Measurements from ENCODE around the gene GABRB2. TPM values are rescaled to one million over a fixed set of nuclear protein-coding genes. Genes with fewer than 3 reads are reported as not detected.

GABRB2 gene
- total and polyA plus RNA-seq, 4 donors = 0.08 TPM; not detected in 3

DNA sequence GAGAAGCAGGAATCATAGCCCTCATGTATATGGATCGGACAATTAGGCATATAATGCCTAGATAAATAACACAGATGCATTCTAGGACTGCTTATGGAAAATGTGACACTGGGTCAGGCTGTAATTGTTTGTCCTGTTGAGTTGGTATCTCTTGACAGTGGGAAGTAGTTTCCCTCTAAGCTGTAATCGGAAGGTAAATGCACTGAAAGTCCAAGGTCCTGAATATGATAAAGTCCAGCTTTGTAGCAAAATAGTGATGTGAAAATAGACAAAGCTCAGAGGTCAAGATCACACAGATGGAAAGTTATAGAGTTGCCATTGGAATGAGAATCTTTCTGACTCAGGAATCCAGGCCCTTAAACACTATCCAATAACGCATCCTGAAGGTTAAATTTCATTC, 214.2 kb downstream of the GABRB2 start (continued):
- TF ChIP-seq CTCF (IDR thresholded peaks at IDR 0.05; ENCODE audit: low read depth, low read length, missing input control) (no peak), HNF4A (conservative IDR thresholded peaks at IDR 0.05) (no peak)

GRCh38 chr5:161314033-161314432, 232.5 kb downstream of the GABRB2 start:
- 56% methylated on average over 3 of the region's 3 CpGs for WGBS
- no peak overlapping the region for H3K4me3 ChIP-seq (ENCODE audit: low read depth in 1 of 3, low read length in 3 of 3)
- TF ChIP-seq ZBTB33 (IDR thresholded peaks at IDR 0.05) = no peak
- no peak for TF ChIP-seq RXRA (IDR thresholded peaks at IDR 0.05)
- TF ChIP-seq NR2F2 (IDR thresholded peaks at IDR 0.05) = no peak
- no peak for TF ChIP-seq HNF4G (IDR thresholded peaks at IDR 0.05)
- TF ChIP-seq FOXA1 (IDR thresholded peaks at IDR 0.05) = no peak
- TF ChIP-seq JUND (IDR thresholded peaks at IDR 0.05) = no peak
- TF ChIP-seq SP1 (IDR thresholded peaks at IDR 0.05) = no peak
- TF ChIP-seq MAX (IDR thresholded peaks at IDR 0.05) = no peak
- TF ChIP-seq HNF4A (conservative IDR thresholded peaks at IDR 0.05) = no peak
- no peak for TF ChIP-seq TAF1 (conservative IDR thresholded peaks at IDR 0.05)
- no peak for TF ChIP-seq RAD21 (IDR thresholded peaks at IDR 0.05)
- no peaks in the 10 kb centered on the region for H3K36me3 ChIP-seq (ENCODE audit: control insufficient read depth in 4 of 4, insufficient read depth in 3 of 4, low read depth in 1 of 4, low read length in 3 of 4)
- no peaks in the 10 kb centered on the region for H3K9me3 ChIP-seq (ENCODE audit: control insufficient read depth in 4 of 4, low read length in 3 of 4)
- no peak overlapping the region for H3K27ac ChIP-seq (ENCODE audit: low read depth in 1 of 2, low read length in 2 of 2)
- DNase-seq (ENCODE audit: low spot score) = no peak
- peaks cover 0 to 5% (median 0%) of the 10 kb centered on the region in 4 donors for H3K27me3 ChIP-seq (ENCODE audit: control insufficient read depth in 4 of 4, insufficient read depth in 4 of 4, low read length in 3 of 4)
- no peak overlapping the region for H3K9ac ChIP-seq (ENCODE audit: low read depth in 1 of 2, low read length in 2 of 2)
- no peaks in the 10 kb centered on the region for H3K4me1 ChIP-seq (ENCODE audit: control insufficient read depth in 4 of 4, insufficient read depth in 4 of 4, low read length in 3 of 4)

DNA sequence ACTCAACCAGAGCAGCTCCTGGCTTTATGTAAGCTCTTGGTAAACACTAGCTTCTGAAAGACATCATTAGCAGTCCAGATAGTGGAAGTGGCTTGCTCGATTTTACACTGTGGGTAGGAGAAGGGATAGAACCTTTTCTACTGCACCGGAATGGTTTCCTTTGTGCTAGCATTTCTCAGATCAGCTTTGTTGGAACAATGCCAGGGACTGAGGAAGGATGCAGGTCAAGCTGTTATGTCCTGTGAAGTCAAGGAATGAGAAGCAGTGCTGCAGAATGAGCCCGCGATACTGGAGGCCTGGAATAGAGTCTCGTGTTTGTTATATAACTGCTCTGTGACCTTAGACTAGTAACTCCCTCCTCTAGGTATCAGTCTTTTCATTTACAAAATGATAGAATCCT, 233.6 kb downstream of the GABRB2 start:
- no peak for DNase-seq (ENCODE audit: low spot score)
- Histone ChIP-seq H3K27me3 (ENCODE audit: control insufficient read depth in 4 of 4, insufficient read depth in 4 of 4, low read length in 3 of 4) (peaks cover 0 to 5% (median 0%) of the 10 kb centered on the region in 4 donors), H3K4me3 (ENCODE audit: low read depth in 1 of 3, low read length in 3 of 3) (no peak overlapping the region), H3K27ac (ENCODE audit: low read depth in 1 of 2, low read length in 2 of 2) (no peak overlapping the region), H3K9me3 (ENCODE audit: control insufficient read depth in 4 of 4, low read length in 3 of 4) (peaks cover 0 to 6% (median 0%) of the 10 kb centered on the region in 4 donors), H3K36me3 (ENCODE audit: control insufficient read depth in 4 of 4, insufficient read depth in 3 of 4, low read depth in 1 of 4, low read length in 3 of 4) (no peaks in the 10 kb centered on the region), H3K4me1 (ENCODE audit: control insufficient read depth in 4 of 4, insufficient read depth in 4 of 4, low read length in 3 of 4) (no peaks in the 10 kb centered on the region), H3K9ac (ENCODE audit: low read depth in 1 of 2, low read length in 2 of 2) (no peak overlapping the region)
- 52% methylated on average over 5 of the region's 5 CpGs for WGBS
- TF ChIP-seq ZBTB33 (IDR thresholded peaks at IDR 0.05) (no peak), TAF1 (conservative IDR thresholded peaks at IDR 0.05) (no peak), RAD21 (IDR thresholded peaks at IDR 0.05) (no peak), CTCF (IDR thresholded peaks at IDR 0.05; ENCODE audit: low read depth, low read length, missing input control) (no peak), ATF3 (IDR thresholded peaks at IDR 0.05) (no peak), JUND (IDR thresholded peaks at IDR 0.05) (no peak), GABPA (IDR thresholded peaks at IDR 0.05 in 1 of 2, conservative IDR thresholded peaks at IDR 0.05 in 1 of 2) (no peak), MAX (IDR thresholded peaks at IDR 0.05) (no peak), NR2F2 (IDR thresholded peaks at IDR 0.05) (no peak), HNF4A (conservative IDR thresholded peaks at IDR 0.05) (no peak), REST (IDR thresholded peaks at IDR 0.05) (no peak), SP1 (IDR thresholded peaks at IDR 0.05) (no peak)

All from liver (tissue), 9 donors.